Left lung (tissue), 10 donors: ENCODE measurements around the gene C20orf141. TPM values are rescaled to one million over a fixed set of nuclear protein-coding genes. Genes with fewer than 3 reads are reported as not detected.

Experiments used
- ATAC-seq: fragments of 200-7000 bp; cut with Tn5 transposase; one replicate; pipeline ENCODE4 v1.9.1; 2020; ENCODE audit warnings: moderate library complexity
- DNase-seq, 4 donors: peaks; one replicate each; pipeline ENCODE4 v3.0.0-alpha.2; 2013 to 2020
- H3K27ac ChIP-seq, 2 donors: fragments of 200-600 bp; sonication (generic) in 1 of 2; one replicate each; pipeline versions ENCODE4 v1.5.0 to v1.8.0; 2020 to 2021
- H3K27me3 ChIP-seq, 2 donors: fragments of 200-600 bp; sonication (generic) in 1 of 2; one replicate each; pipeline versions ENCODE4 v1.5.0 to v1.8.0; 2020 to 2021
- H3K36me3 ChIP-seq, 2 donors: fragments of 200-600 bp; sonication (generic) in 1 of 2; one replicate each; pipeline versions ENCODE4 v1.5.0 to v1.8.0; 2020 to 2021
- H3K4me1 ChIP-seq, 2 donors: fragments of 200-600 bp; one replicate each; pipeline ENCODE4 v1.8.0; 2021
- H3K4me3 ChIP-seq, 2 donors: fragments of 200-600 bp; sonication (generic) in 1 of 2; one replicate each; pipeline versions ENCODE4 v1.5.0 to v1.8.0; 2020 to 2021; ENCODE audit warnings: mild to moderate bottlenecking in 1 of 2
- H3K9me3 ChIP-seq, 2 donors: fragments of 200-600 bp; sonication (generic) in 1 of 2; one replicate each; pipeline versions ENCODE4 v1.5.0 to v1.8.0; 2020 to 2021
- intact Hi-C, 2 donors: fragments of 100-400 bp; cut with DNase I; formaldehyde crosslinking; loops; one replicate each; pipeline versions ENCODE4 v1.11.2 to v1.14.2; 2022
- polyA plus RNA-seq, 6 donors: library from polyadenylated mRNA; unstranded; fragments of 120-200 nt; gene quantifications; one replicate each; pipeline ENCODE4 v1.2.1, GENCODE V29; 2013; ENCODE audit not compliant: insufficient read length in 6 of 6
- total RNA-seq, 2 donors: library from RNA; stranded (reverse); fragmentation: NEBNext Ultra II Directional; extraction: Animal tissue kit (Norgen Biotek cat#: 25700); gene quantifications; one replicate each; pipeline ENCODE4 v1.2.1, GENCODE V29; 2021
- TF ChIP-seq, protein P1 (sequence below), 2 donors: fragments of 200-600 bp; sonication (generic) in 1 of 2; IDR thresholded peaks; one replicate each; pipeline versions ENCODE4 v1.5.0 to v1.8.0; 2021; ENCODE audit warnings: antibody characterized with exemption in 2 of 2
- donor health status: DM: no; HTN: yes; CAD: no.
- donor health status: DM: no; HTN: no; CAD: no.

Gene C20orf141
- total and polyA plus RNA-seq, 8 donors, result not detected

GRCh38 chr20:2833761-2834160, 19.0 kb downstream of the C20orf141 start:
- intact Hi-C loops, result no loop called here
- TF ChIP-seq, protein P1, sequence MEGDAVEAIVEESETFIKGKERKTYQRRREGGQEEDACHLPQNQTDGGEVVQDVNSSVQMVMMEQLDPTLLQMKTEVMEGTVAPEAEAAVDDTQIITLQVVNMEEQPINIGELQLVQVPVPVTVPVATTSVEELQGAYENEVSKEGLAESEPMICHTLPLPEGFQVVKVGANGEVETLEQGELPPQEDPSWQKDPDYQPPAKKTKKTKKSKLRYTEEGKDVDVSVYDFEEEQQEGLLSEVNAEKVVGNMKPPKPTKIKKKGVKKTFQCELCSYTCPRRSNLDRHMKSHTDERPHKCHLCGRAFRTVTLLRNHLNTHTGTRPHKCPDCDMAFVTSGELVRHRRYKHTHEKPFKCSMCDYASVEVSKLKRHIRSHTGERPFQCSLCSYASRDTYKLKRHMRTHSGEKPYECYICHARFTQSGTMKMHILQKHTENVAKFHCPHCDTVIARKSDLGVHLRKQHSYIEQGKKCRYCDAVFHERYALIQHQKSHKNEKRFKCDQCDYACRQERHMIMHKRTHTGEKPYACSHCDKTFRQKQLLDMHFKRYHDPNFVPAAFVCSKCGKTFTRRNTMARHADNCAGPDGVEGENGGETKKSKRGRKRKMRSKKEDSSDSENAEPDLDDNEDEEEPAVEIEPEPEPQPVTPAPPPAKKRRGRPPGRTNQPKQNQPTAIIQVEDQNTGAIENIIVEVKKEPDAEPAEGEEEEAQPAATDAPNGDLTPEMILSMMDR (IDR thresholded peaks at IDR 0.05), result no peak

DNA sequence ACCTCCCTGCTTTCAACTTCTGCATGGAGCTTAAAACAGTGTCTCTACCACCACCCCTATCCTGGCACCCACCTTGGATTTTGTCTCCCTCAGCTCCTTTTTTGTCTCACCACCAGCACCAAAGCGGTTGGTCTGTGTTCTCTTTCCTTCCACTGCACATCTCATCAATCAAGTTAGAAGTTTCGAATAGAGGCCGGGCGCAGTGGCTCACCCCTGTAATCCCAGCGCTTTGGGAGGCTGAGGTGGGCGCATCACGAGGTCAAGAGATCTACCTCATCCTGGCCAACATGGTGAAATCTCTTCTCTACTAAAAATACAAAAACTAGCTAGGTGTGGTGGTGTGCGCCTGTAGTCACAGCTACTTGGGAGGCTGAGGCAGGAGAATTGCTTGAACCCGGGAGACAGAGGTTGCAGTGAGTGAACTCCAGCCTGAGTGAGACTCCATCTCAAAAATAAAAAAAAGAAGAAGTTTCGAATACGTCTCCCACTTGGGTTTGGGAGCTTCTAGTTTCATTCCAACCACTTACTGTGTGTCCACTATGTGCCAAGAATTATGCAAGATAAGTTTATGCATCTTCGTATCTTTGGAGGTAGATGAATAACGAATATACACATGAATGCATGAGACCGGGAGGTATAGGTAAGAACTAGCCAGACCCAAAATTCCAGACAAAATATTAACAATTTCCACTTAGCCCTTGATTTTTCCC, 19.8 kb downstream of the C20orf141 start:
- Histone ChIP-seq H3K36me3 (peaks cover 0 to 24% of the 10 kb centered on the region in 2 donors), H3K27me3 (peaks cover 0 to 9% of the 10 kb centered on the region in 2 donors), H3K27ac (no peak overlapping the region), H3K4me1 (peaks cover 3 to 16% of the 10 kb centered on the region in 2 donors), H3K9me3 (no peaks in the 10 kb centered on the region), H3K4me3 (no peak overlapping the region)
- intact Hi-C loops, result no loop called here
- DNase-seq (no peak), ATAC-seq (no peak)
- TF ChIP-seq, protein P1 (IDR thresholded peaks at IDR 0.05), result no peak

More at GRCh38 chr20:2833761-2834160, 19.0 kb downstream of the C20orf141 start:
- Histone ChIP-seq H3K4me1 (peaks cover 3 to 12% of the 10 kb centered on the region in 2 donors), H3K27me3 (peaks cover 0 to 17% of the 10 kb centered on the region in 2 donors), H3K4me3 (no peak overlapping the region), H3K36me3 (peaks cover 0 to 24% of the 10 kb centered on the region in 2 donors), H3K27ac (no peak overlapping the region), H3K9me3 (no peaks in the 10 kb centered on the region)
- ATAC-seq (no peak), DNase-seq (no peak)

DNA sequence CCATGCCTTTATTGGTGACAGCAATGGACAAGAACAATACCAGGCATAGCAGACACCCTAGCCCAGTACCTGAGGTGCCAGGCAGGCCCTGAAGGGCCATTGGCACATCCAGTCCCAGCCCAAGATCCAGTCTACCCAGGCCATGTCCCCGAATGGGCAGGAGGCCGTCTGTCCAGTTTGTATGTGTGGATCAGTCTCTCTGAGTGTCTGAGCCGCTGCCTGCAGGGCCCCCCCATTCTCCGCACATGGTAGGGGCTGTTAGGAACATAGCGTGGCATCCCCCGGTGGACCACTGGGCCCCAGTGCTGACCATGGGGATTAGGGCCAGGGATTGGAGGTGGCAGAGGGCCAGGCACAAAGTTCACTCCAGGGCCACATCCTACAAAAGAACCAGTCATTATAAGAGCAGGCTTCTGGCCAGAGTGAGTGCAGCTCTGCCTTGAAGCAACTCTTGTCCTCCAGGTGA, 20.6 kb downstream of the C20orf141 start:
- peaks cover 3 to 21% of the 10 kb centered on the region in 2 donors for H3K4me1 ChIP-seq
- TF ChIP-seq, protein P1 (IDR thresholded peaks at IDR 0.05), result no peak
- H3K36me3 ChIP-seq, result peaks cover 0 to 24% of the 10 kb centered on the region in 2 donors
- H3K27me3 ChIP-seq, result peaks cover 0 to 2% of the 10 kb centered on the region in 2 donors
- ATAC-seq (no peak), DNase-seq (no peak)
- H3K4me3 ChIP-seq, result no peak overlapping the region
- intact Hi-C loops, result no loop called here
- H3K27ac ChIP-seq, result no peak overlapping the region
- no peaks in the 10 kb centered on the region for H3K9me3 ChIP-seq

- Histone ChIP-seq H3K9me3 (no peaks in the 10 kb centered on the region), H3K27me3 (no peaks in the 10 kb centered on the region), H3K4me1 (peaks cover 3 to 21% of the 10 kb centered on the region in 2 donors), H3K36me3 (peaks cover 0 to 24% of the 10 kb centered on the region in 2 donors), H3K4me3 (no peak overlapping the region), H3K27ac (no peak overlapping the region)
- no peak for ATAC-seq
- no peak for DNase-seq
- TF ChIP-seq, protein P1 (IDR thresholded peaks at IDR 0.05), result no peak
- intact Hi-C loops, result no loop called here
Measured at GRCh38 chr20:2836035-2836434, 21.2 kb downstream of the C20orf141 start.

DNA sequence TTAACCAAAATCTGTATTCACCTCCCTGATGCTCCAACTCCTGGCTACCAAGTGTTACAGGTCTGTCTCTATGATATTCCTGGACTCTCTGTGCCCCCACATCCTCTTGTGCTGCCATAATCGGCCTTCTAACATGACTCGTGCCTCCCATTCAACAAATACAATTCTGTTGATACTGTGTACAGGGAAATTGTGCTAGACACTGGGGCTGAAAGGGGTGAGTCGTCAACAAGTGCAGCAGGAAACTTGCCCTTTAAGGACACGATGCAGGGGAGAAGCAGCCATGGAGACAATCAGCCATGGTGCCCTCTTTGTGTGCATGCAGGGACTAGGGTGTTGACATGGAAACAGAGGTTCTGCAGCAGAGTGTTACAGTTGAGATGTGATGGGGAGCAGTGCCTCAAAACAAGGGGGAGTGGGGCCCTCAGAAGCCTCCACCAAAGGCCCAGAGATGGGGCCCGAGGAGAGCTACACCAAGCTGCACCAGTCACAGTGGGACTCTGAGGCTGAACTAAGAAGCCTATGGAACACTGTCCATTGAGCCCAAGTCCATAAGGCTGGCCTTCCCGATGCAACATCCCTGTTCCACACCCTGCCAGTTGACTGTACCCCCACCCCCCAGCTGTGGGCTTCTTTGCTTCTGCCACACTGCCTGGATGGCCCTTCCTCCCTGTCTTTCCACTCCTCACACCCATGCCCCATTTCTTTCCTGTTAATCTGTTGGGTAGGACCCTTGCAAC, 22.6 kb downstream of the C20orf141 start:
- Histone ChIP-seq H3K4me1 (peaks cover 6 to 22% of the 10 kb centered on the region in 2 donors), H3K27me3 (no peaks in the 10 kb centered on the region), H3K9me3 (no peaks in the 10 kb centered on the region), H3K27ac (no peak overlapping the region), H3K4me3 (no peak overlapping the region), H3K36me3 (peaks cover 0 to 24% of the 10 kb centered on the region in 2 donors)
- ATAC-seq, result no peak
- TF ChIP-seq, protein P1 (IDR thresholded peaks at IDR 0.05), result no peak
- DNase-seq, result no peak
- intact Hi-C loops, result no loop called here
